ENCODE results near the gene C1QA. TPM values are rescaled to one million over a fixed set of nuclear protein-coding genes. Genes with fewer than 3 reads are reported as not detected.

C1QA gene
- total RNA-seq, 4 donors from 2014 or later: 11.7 to 49.4 (median 28.1) TPM

- 72 to 74% methylated on average over 8 of the region's 8 CpGs for WGBS, 2 donors
- no peak for TF ChIP-seq POLR2A (IDR thresholded peaks at IDR 0.05)
- intact Hi-C loops (cut with DNase I; ENCODE audit: low total_unique reads): loop anchor here (2.0 kb wide), 1 partner anchor 223 kb away; no protein-coding TSS in a partner anchor
- peak in 1 of 2 donors; percentile 37 for DNase-seq (ENCODE audit: low spot score in 2 of 2)
- peak within 1 kb of the TSS; percentile 24 for H3K4me3 ChIP-seq (ENCODE audit: low read depth, poor library complexity, severe bottlenecking)
Observed at GRCh38 chr1:22643381-22643780, 7.0 kb downstream of the C1QA start, which contains the start of gene C1QC. C1QC (plus strand) TSS chr1:22643633; CDS start chr1:22644024, 391 bp downstream.

- peak overlapping the region; percentile 24 for H3K4me3 ChIP-seq (ENCODE audit: low read depth, poor library complexity, severe bottlenecking)
- 77 to 79% methylated on average over 9 to 12 of the region's 12 CpGs for WGBS, 2 donors
- TF ChIP-seq POLR2A (IDR thresholded peaks at IDR 0.05) (no peak), CTCF (IDR thresholded peaks at IDR 0.05) (no peak)
- intact Hi-C loops (cut with DNase I; ENCODE audit: low total_unique reads): loop anchor here (2.0 kb wide), 1 partner anchor 223 kb away; no protein-coding TSS in a partner anchor
- no peak for DNase-seq (ENCODE audit: low spot score in 2 of 2)
Observed at GRCh38 chr1:22643928-22644327, 7.5 kb downstream of the C1QA start.

- TF ChIP-seq CTCF (IDR thresholded peaks at IDR 0.05) (no peak), POLR2A (IDR thresholded peaks at IDR 0.05) (no peak)
- intact Hi-C loops (cut with DNase I; ENCODE audit: low total_unique reads): no loop called here
- 68 to 71% methylated on average over 7 of the region's 7 CpGs for WGBS, 2 donors
- no peak overlapping the region for H3K4me3 ChIP-seq (ENCODE audit: low read depth, poor library complexity, severe bottlenecking)
- no peak for DNase-seq (ENCODE audit: low spot score in 2 of 2)
Observed at GRCh38 chr1:22645931-22646330, 9.5 kb downstream of the C1QA start.

- H3K4me3 ChIP-seq (ENCODE audit: low read depth, poor library complexity, severe bottlenecking): no peak overlapping the region
- TF ChIP-seq CTCF (IDR thresholded peaks at IDR 0.05): no peak
- no peak for TF ChIP-seq POLR2A (IDR thresholded peaks at IDR 0.05)
- 0 to 98% methylated on average over 1 of the region's 1 CpG for WGBS, 2 donors
- no peak for DNase-seq (ENCODE audit: low spot score in 2 of 2)
- intact Hi-C loops (cut with DNase I; ENCODE audit: low total_unique reads): no loop called here
Observed at GRCh38 chr1:22646384-22646783, 10.0 kb downstream of the C1QA start.

GRCh38 chr1:22650089-22650693, 13.8 kb downstream of the C1QA start:
- intact Hi-C loops (cut with DNase I; ENCODE audit: low total_unique reads): no loop called here
- 92 to 93% methylated on average over 13 of the region's 13 CpGs for WGBS, 2 donors

More at GRCh38 chr1:22650089-22650693, 13.8 kb downstream of the C1QA start:
- no peak for TF ChIP-seq POLR2A (IDR thresholded peaks at IDR 0.05)
- TF ChIP-seq CTCF (IDR thresholded peaks at IDR 0.05): no peak
- no peak for DNase-seq (ENCODE audit: low spot score in 2 of 2)
- no peak overlapping the region for H3K4me3 ChIP-seq (ENCODE audit: low read depth, poor library complexity, severe bottlenecking)
